Measurements from ENCODE around the gene KIF2B.
"Not testable (repeated sequence)": the region's sequence is repeated elsewhere in the genome, so short reads cannot be mapped to it uniquely, and the experiment has no call there.

The KIF2B gene

GRCh38 chr17:53822764-53823163 lies at the start of gene KIF2B:
Gene KIF2B, plus strand, starts transcription at chr17:53822927. Its CDS starts 107 bp downstream, at chr17:53823034.
- no peak for DNase-seq

GRCh38 chr17:53780320-53780719 lies 42.4 kb upstream of the KIF2B start:
- no peak for DNase-seq

GRCh38 chr17:53791551-53791950 lies 31.2 kb upstream of the KIF2B start:
- DNase-seq, result no peak

- no peak for DNase-seq
These were observed 30.3 kb upstream of the KIF2B start for GRCh38 chr17:53792451-53792850.

GRCh38 chr17:53792997-53793396 lies 29.7 kb upstream of the KIF2B start:
- DNase-seq, result no peak

- DNase-seq, result no peak
These were observed 27.9 kb upstream of the KIF2B start for GRCh38 chr17:53794875-53795274.

GRCh38 chr17:53796642-53797041 lies 26.1 kb upstream of the KIF2B start:
- no peak for DNase-seq

GRCh38 chr17:53797501-53797900 lies 25.2 kb upstream of the KIF2B start:
- DNase-seq, result no peak

GRCh38 chr17:53804437-53804836 lies 18.3 kb upstream of the KIF2B start:
- no peak for DNase-seq

GRCh38 chr17:53806473-53806872 lies 16.3 kb upstream of the KIF2B start:
- DNase-seq, result no peak

- no peak for DNase-seq
These were observed 15.4 kb upstream of the KIF2B start for GRCh38 chr17:53807286-53807685.

GRCh38 chr17:53818271-53818670 lies 4.5 kb upstream of the KIF2B start:
- no peak for DNase-seq

- DNase-seq, result no peak
These were observed 3.8 kb upstream of the KIF2B start for GRCh38 chr17:53818929-53819328.

GRCh38 chr17:53819956-53820355 lies 2.8 kb upstream of the KIF2B start:
- DNase-seq, result no peak

GRCh38 chr17:53823341-53824050 lies 769 bp downstream of the KIF2B start:
- no peak for DNase-seq

GRCh38 chr17:53834771-53835170 lies 12.0 kb downstream of the KIF2B start:
- not testable (repeated sequence) for DNase-seq

GRCh38 chr17:53837131-53837530 lies 14.4 kb downstream of the KIF2B start:
- DNase-seq, result no peak

GRCh38 chr17:53844491-53845107 lies 21.9 kb downstream of the KIF2B start:
- DNase-seq, result no peak

GRCh38 chr17:53871128-53871527 lies 48.4 kb downstream of the KIF2B start:
- DNase-seq, result not testable (repeated sequence)

All from NCI-H345 (cell line).